A673 (cell line): ENCODE measurements around the gene PRR15L.

Experiments
- EZH2 ChIP-seq: fragments of 200-600 bp; sonication (generic); IDR thresholded peaks from 2 replicates; pipeline ENCODE4 v1.6.1; 2017; ENCODE audit warnings: borderline replicate concordance, low read depth, mild to moderate bottlenecking, mixed read lengths, antibody characterized with exemption, low read length; ENCODE audit not compliant: poor library complexity, severe bottlenecking
- TF ChIP-seq, protein P1 (sequence below): fragments of 300-800, 200-600 bp; sonication (generic); conservative IDR thresholded peaks from 2 replicates; pipeline ENCODE4 v1.5.1; 2017; ENCODE audit warnings: low read depth, mild to moderate bottlenecking, antibody characterized with exemption, low read length, moderate library complexity, mixed read lengths

GRCh38 chr17:47917581-47917980 lies 40.1 kb downstream of the PRR15L start:
- TF ChIP-seq, protein P1, sequence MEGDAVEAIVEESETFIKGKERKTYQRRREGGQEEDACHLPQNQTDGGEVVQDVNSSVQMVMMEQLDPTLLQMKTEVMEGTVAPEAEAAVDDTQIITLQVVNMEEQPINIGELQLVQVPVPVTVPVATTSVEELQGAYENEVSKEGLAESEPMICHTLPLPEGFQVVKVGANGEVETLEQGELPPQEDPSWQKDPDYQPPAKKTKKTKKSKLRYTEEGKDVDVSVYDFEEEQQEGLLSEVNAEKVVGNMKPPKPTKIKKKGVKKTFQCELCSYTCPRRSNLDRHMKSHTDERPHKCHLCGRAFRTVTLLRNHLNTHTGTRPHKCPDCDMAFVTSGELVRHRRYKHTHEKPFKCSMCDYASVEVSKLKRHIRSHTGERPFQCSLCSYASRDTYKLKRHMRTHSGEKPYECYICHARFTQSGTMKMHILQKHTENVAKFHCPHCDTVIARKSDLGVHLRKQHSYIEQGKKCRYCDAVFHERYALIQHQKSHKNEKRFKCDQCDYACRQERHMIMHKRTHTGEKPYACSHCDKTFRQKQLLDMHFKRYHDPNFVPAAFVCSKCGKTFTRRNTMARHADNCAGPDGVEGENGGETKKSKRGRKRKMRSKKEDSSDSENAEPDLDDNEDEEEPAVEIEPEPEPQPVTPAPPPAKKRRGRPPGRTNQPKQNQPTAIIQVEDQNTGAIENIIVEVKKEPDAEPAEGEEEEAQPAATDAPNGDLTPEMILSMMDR, result no peak
- no peak for TF ChIP-seq EZH2
